Endothelial cell of coronary artery (primary cell): ENCODE data around the gene STX1A. TPM values are rescaled to one million over a fixed set of nuclear protein-coding genes. Genes with fewer than 3 reads are reported as not detected.

Experiments used
- total RNA-seq: library from RNA; depleted of rRNA; stranded (reverse); fragments of >200 nt; gene quantifications from 2 replicates; pipeline ENCODE4 v1.2.3, GENCODE V29; 2014

Gene STX1A
- 18.9 and 21.2 TPM in 2 replicates for total RNA-seq

GRCh38 chr7:73718905-73719805, at the start of gene STX1A:
TSS of gene STX1A (minus strand) at chr7:73719669. CDS start at chr7:73719631, 38 bp downstream.

GRCh38 chr7:73738612-73739386, 19.3 kb upstream of the STX1A start, which contains the start of gene ABHD11:
TSS of gene ABHD11 (minus strand) at chr7:73738802. CDS start at chr7:73738770, 32 bp downstream.

GRCh38 chr7:73683056-73683787, 36.2 kb downstream of the STX1A start, which contains the start of the genes BUD23 and DNAJC30:
TSS of gene BUD23 (plus strand) at chr7:73683597. CDS start at chr7:73683626, 29 bp downstream.
TSS of gene DNAJC30 (minus strand) at chr7:73683453. CDS start at chr7:73683423, 30 bp downstream.

GRCh38 chr7:73667344-73668102, 51.9 kb downstream of the STX1A start, which contains the start of gene VPS37D:
TSS of gene VPS37D (plus strand) at chr7:73667831. CDS start at chr7:73667959, 128 bp downstream.

Other genes starting within 250 kb of the STX1A start
- 47.0 and 51.6 TPM in 2 replicates for gene BAZ1B, start 197.4 kb downstream of the STX1A start, total RNA-seq
- gene BCL7B, start 162.0 kb downstream of the STX1A start, total RNA-seq, result 18.8 and 19.2 TPM in 2 replicates
- gene TBL2, start 141.1 kb downstream of the STX1A start, total RNA-seq, result 47.0 and 61.8 TPM in 2 replicates
- not detected in 2 replicates for gene MLXIPL, start 95.1 kb downstream of the STX1A start, total RNA-seq
- gene VPS37D, start 51.8 kb downstream of the STX1A start, total RNA-seq, result 2.4 and 4.0 TPM in 2 replicates
- gene DNAJC30, start 36.2 kb downstream of the STX1A start, total RNA-seq, result 1.9 and 2.0 TPM in 2 replicates
- gene BUD23, start 36.1 kb downstream of the STX1A start, total RNA-seq, result 42.9 and 60.3 TPM in 2 replicates
- 7.7 and 9.4 TPM in 2 replicates for gene ABHD11, start 19.1 kb upstream of the STX1A start, total RNA-seq
- 0.09 TPM in 2 replicates for gene CLDN3, start 50.6 kb upstream of the STX1A start, total RNA-seq
- gene CLDN4, start 111.3 kb upstream of the STX1A start, total RNA-seq, result under 0.01 TPM in 1 of 2 replicates, not detected in the other
- 0.09 and 2.5 TPM in 2 replicates for gene METTL27, start 122.8 kb upstream of the STX1A start, total RNA-seq
- gene TMEM270, start 141.5 kb upstream of the STX1A start, total RNA-seq, result not detected in 2 replicates